ENCODE data around the gene SPSB1.

The SPSB1 gene

GRCh38 chr1:9320520-9321479, 28.1 kb downstream of the SPSB1 start:
- DNase-seq: no peak

- no peak for DNase-seq
Measured at GRCh38 chr1:9321480-9321849, 28.8 kb downstream of the SPSB1 start.

- no peak for DNase-seq
Measured at GRCh38 chr1:9321986-9322660, 29.4 kb downstream of the SPSB1 start.

- no peak for DNase-seq
Measured at GRCh38 chr1:9322661-9323244, 30.1 kb downstream of the SPSB1 start.

- no peak for DNase-seq
Measured at GRCh38 chr1:9324246-9325096, 31.8 kb downstream of the SPSB1 start.

- no peak for DNase-seq
Measured at GRCh38 chr1:9326596-9326995, 33.9 kb downstream of the SPSB1 start.

GRCh38 chr1:9328201-9328600, 35.5 kb downstream of the SPSB1 start:
- no peak for DNase-seq

GRCh38 chr1:9328715-9329114, 36.0 kb downstream of the SPSB1 start:
- no peak for DNase-seq

- no peak for DNase-seq
Measured at GRCh38 chr1:9331016-9331415, 38.3 kb downstream of the SPSB1 start.

GRCh38 chr1:9331558-9332346, 39.1 kb downstream of the SPSB1 start:
- no peak for DNase-seq

GRCh38 chr1:9332513-9333143, 39.9 kb downstream of the SPSB1 start:
- DNase-seq: no peak

GRCh38 chr1:9338397-9339246, 45.9 kb downstream of the SPSB1 start:
- DNase-seq: no peak

GRCh38 chr1:9340172-9340854, 47.6 kb downstream of the SPSB1 start:
- no peak for DNase-seq

- DNase-seq: no peak
Measured at GRCh38 chr1:9340864-9341263, 48.2 kb downstream of the SPSB1 start.

GRCh38 chr1:9341301-9341845, 48.7 kb downstream of the SPSB1 start:
- DNase-seq: no peak

GRCh38 chr1:9343269-9343668, 50.6 kb downstream of the SPSB1 start:
- no peak for DNase-seq

GRCh38 chr1:9344426-9345200, 51.9 kb downstream of the SPSB1 start:
- no peak for DNase-seq

GRCh38 chr1:9345471-9345870, 52.8 kb downstream of the SPSB1 start:
- DNase-seq: no peak

- DNase-seq: no peak
Measured at GRCh38 chr1:9345922-9346321, 53.2 kb downstream of the SPSB1 start.

Data from CD4-positive, alpha-beta T cell treated with Interleukin-4 for 1 hour (primary cell).